HT1080 (cell line): ENCODE results near the gene FZR1. TPM values are rescaled to one million over a fixed set of nuclear protein-coding genes. Genes with fewer than 3 reads are reported as not detected.
A peak's percentile ranks its signal among the peaks of the same experiment; 100 is the strongest.
"Not testable (repeated sequence)": the region's sequence is repeated elsewhere in the genome, so short reads cannot be mapped to it uniquely, and the experiment has no call there.

ENCODE experiments used
- DNase-seq: peaks from one replicate; pipeline ENCODE4 v3.0.0-alpha.2; 2015; ENCODE audit warnings: low read depth
- total RNA-seq: library from RNA; depleted of rRNA; stranded (reverse); fragments of >200 nt; shearing (Covaris generic); gene quantifications from 2 replicates; pipeline ENCODE4 v1.2.3, GENCODE V29; 2014

FZR1 gene
- total RNA-seq, 1 experiment from 2014 or later = 73.5 TPM

GRCh38 chr19:3544058-3544376, 37.9 kb downstream of the FZR1 start:
- DNase-seq = no peak

GRCh38 chr19:3544742-3545668, 38.9 kb downstream of the FZR1 start:
- DNase-seq = peak; percentile 65

GRCh38 chr19:3545669-3546034, 39.5 kb downstream of the FZR1 start:
- DNase-seq = no peak

- no peak for DNase-seq
Measured at GRCh38 chr19:3546119-3546518, 40.0 kb downstream of the FZR1 start.

GRCh38 chr19:3547301-3547731, 41.2 kb downstream of the FZR1 start:
- no peak for DNase-seq

- DNase-seq = no peak
Measured at GRCh38 chr19:3547767-3548282, 41.7 kb downstream of the FZR1 start.

GRCh38 chr19:3548606-3549005, 42.5 kb downstream of the FZR1 start:
- DNase-seq = no peak

- no peak for DNase-seq
Measured at GRCh38 chr19:3549816-3550215, 43.7 kb downstream of the FZR1 start.

- no peak for DNase-seq
Measured at GRCh38 chr19:3550947-3551791, 45.1 kb downstream of the FZR1 start.

- no peak for DNase-seq
Measured at GRCh38 chr19:3551792-3552095, 45.6 kb downstream of the FZR1 start.

GRCh38 chr19:3554254-3555083, 48.4 kb downstream of the FZR1 start:
- DNase-seq = no peak

GRCh38 chr19:3555653-3556422, 49.7 kb downstream of the FZR1 start:
- no peak for DNase-seq

GRCh38 chr19:3556423-3556977, 50.4 kb downstream of the FZR1 start:
- DNase-seq = no peak

- peak; percentile 50 for DNase-seq
Measured at GRCh38 chr19:3556978-3557460, 50.9 kb downstream of the FZR1 start.

GRCh38 chr19:3557461-3558248, 51.5 kb downstream of the FZR1 start, which contains the start of gene MFSD12:
MFSD12 (minus strand) TSS chr19:3557586; CDS start chr19:3557403, 183 bp downstream.
- DNase-seq = peak; percentile 90

- DNase-seq = no peak
Measured at GRCh38 chr19:3563709-3564524, 57.8 kb downstream of the FZR1 start.

GRCh38 chr19:3565139-3565538, 59.0 kb downstream of the FZR1 start:
- DNase-seq = peak; percentile 92

- DNase-seq = not testable (repeated sequence)
Measured at GRCh38 chr19:3570042-3570441, 63.9 kb downstream of the FZR1 start.
